ENCODE data around the gene WNK2. TPM values are rescaled to one million over a fixed set of nuclear protein-coding genes. Genes with fewer than 3 reads are reported as not detected.

Gene WNK2
- total RNA-seq, 1 donor from 2014 or later = 1.9 TPM

DNA sequence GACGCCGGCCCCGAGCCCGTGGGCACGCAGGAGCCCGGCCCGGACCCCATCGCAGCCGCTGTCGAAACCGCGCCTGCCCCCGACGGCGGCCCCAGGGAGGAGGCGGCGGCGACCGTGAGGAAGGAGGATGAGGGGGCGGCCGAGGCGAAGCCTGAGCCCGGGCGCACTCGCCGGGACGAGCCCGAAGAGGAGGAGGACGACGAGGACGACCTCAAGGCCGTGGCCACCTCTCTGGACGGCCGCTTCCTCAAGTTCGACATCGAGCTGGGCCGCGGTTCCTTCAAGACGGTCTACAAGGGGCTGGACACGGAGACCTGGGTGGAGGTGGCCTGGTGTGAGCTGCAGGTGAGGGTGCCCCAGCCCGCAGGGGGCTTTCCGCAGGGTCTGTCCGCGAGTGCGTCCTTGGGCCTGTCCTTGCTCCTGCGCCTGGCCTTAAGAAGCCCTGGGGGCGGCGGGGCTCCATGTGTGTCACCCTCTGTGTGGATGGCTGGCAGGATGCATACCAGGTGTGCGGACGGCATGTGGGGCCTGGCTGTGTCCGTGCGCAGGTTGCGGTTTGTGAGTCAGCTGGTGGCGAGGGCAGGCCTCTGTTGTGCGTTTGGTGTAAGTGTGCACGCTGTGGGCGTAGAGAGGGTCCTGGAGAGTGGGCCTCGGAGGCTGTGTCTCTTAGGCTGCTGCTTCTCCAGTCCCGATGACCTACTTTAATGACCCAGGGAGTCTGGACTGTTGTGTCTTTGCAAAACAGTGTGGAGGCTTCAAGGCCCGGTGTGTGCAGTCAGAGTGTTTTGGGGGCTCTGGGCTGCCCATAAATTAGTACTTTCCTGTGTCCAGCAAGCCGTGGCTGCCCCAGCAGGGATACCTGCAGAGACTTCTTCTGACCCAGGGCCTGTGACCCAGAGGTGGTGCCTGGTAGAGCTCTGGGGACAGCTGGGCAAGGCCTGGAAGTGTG is 1.6 kb downstream of the WNK2 start:
- Mint-ChIP-seq H3K27me3 (ENCODE audit: low read depth, unreplicated experiment) (peaks cover 69% of the 10 kb centered on the region), H3K27ac (ENCODE audit: unreplicated experiment) (no peak overlapping the region), H3K36me3 (ENCODE audit: low read depth, unreplicated experiment) (no peaks in the 10 kb centered on the region), H3K9me3 (ENCODE audit: unreplicated experiment) (peaks cover 2% of the 10 kb centered on the region), H3K4me3 (ENCODE audit: unreplicated experiment) (peak overlapping the region; percentile 72), H3K4me1 (ENCODE audit: low read depth, unreplicated experiment) (no peaks in the 10 kb centered on the region)
- FAIRE-seq (no peak), DNase-seq (ENCODE audit: low read depth) (no peak)
- Histone ChIP-seq H3K4me1 (ENCODE audit: insufficient read depth, low read length) (no peaks in the 10 kb centered on the region), H4K20me1 (ENCODE audit: insufficient read depth, low read length) (no peaks in the 10 kb centered on the region), H3K4me2 (ENCODE audit: low read length) (no peak overlapping the region), H3K79me2 (ENCODE audit: insufficient read depth, low read length) (no peaks in the 10 kb centered on the region), H3K9ac (ENCODE audit: low read length) (no peak overlapping the region), H3K27me3 (ENCODE audit: insufficient read depth, low read length) (peaks cover 36% of the 10 kb centered on the region), H3K36me3 (ENCODE audit: insufficient read depth, low read length) (no peaks in the 10 kb centered on the region), H3K9me3 (ENCODE audit: insufficient read depth, low read depth, low read length) (no peaks in the 10 kb centered on the region), H2AFZ (ENCODE audit: low read depth, low read length) (no peak overlapping the region), H3K4me3 (ENCODE audit: insufficient read depth, low read depth, low read length) (no peak overlapping the region), H3K27ac (ENCODE audit: low read depth, low read length) (no peak overlapping the region)
- TF ChIP-seq EZH2 (IDR thresholded peaks at IDR 0.05; ENCODE audit: insufficient read depth, low read length) = no peak
- TF ChIP-seq, protein P1, sequence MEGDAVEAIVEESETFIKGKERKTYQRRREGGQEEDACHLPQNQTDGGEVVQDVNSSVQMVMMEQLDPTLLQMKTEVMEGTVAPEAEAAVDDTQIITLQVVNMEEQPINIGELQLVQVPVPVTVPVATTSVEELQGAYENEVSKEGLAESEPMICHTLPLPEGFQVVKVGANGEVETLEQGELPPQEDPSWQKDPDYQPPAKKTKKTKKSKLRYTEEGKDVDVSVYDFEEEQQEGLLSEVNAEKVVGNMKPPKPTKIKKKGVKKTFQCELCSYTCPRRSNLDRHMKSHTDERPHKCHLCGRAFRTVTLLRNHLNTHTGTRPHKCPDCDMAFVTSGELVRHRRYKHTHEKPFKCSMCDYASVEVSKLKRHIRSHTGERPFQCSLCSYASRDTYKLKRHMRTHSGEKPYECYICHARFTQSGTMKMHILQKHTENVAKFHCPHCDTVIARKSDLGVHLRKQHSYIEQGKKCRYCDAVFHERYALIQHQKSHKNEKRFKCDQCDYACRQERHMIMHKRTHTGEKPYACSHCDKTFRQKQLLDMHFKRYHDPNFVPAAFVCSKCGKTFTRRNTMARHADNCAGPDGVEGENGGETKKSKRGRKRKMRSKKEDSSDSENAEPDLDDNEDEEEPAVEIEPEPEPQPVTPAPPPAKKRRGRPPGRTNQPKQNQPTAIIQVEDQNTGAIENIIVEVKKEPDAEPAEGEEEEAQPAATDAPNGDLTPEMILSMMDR (IDR thresholded peaks at IDR 0.05; ENCODE audit: insufficient read depth, low read depth, low read length) = no peak

GRCh38 chr9:93186215-93186945 is 2.4 kb downstream of the WNK2 start:
- no peaks in the 10 kb centered on the region for H3K36me3 Mint-ChIP-seq (ENCODE audit: low read depth, unreplicated experiment)
- no peak overlapping the region for H3K27ac Mint-ChIP-seq (ENCODE audit: unreplicated experiment)
- Histone ChIP-seq H3K79me2 (ENCODE audit: insufficient read depth, low read length) (no peaks in the 10 kb centered on the region), H3K4me3 (ENCODE audit: insufficient read depth, low read depth, low read length) (no peak overlapping the region), H4K20me1 (ENCODE audit: insufficient read depth, low read length) (no peaks in the 10 kb centered on the region), H3K9ac (ENCODE audit: low read length) (no peak overlapping the region), H3K27me3 (ENCODE audit: insufficient read depth, low read length) (peaks cover 32% of the 10 kb centered on the region), H3K27ac (ENCODE audit: low read depth, low read length) (no peak overlapping the region), H3K4me2 (ENCODE audit: low read length) (no peak overlapping the region), H3K4me1 (ENCODE audit: insufficient read depth, low read length) (no peaks in the 10 kb centered on the region), H3K36me3 (ENCODE audit: insufficient read depth, low read length) (no peaks in the 10 kb centered on the region), H2AFZ (ENCODE audit: low read depth, low read length) (no peak overlapping the region), H3K9me3 (ENCODE audit: insufficient read depth, low read depth, low read length) (no peaks in the 10 kb centered on the region)
- H3K4me3 Mint-ChIP-seq (ENCODE audit: unreplicated experiment) = peak overlapping the region; percentile 72
- FAIRE-seq (no peak), DNase-seq (ENCODE audit: low read depth) (no peak)
- no peaks in the 10 kb centered on the region for H3K4me1 Mint-ChIP-seq (ENCODE audit: low read depth, unreplicated experiment)
- H3K27me3 Mint-ChIP-seq (ENCODE audit: low read depth, unreplicated experiment) = peaks cover 70% of the 10 kb centered on the region
- H3K9me3 Mint-ChIP-seq (ENCODE audit: unreplicated experiment) = peaks cover 2% of the 10 kb centered on the region
- no peak for TF ChIP-seq EZH2 (IDR thresholded peaks at IDR 0.05; ENCODE audit: insufficient read depth, low read length)
- TF ChIP-seq, protein P1 (IDR thresholded peaks at IDR 0.05; ENCODE audit: insufficient read depth, low read depth, low read length) = no peak
